ENCODE data around the gene COL8A1. TPM values are rescaled to one million over a fixed set of nuclear protein-coding genes. Genes with fewer than 3 reads are reported as not detected.
"Not testable (repeated sequence)": the region's sequence is repeated elsewhere in the genome, so short reads cannot be mapped to it uniquely, and the experiment has no call there.

Gene COL8A1
- polyA plus RNA-seq, 3 donors = 5.3 to 7.8 (median 5.3) TPM

DNA sequence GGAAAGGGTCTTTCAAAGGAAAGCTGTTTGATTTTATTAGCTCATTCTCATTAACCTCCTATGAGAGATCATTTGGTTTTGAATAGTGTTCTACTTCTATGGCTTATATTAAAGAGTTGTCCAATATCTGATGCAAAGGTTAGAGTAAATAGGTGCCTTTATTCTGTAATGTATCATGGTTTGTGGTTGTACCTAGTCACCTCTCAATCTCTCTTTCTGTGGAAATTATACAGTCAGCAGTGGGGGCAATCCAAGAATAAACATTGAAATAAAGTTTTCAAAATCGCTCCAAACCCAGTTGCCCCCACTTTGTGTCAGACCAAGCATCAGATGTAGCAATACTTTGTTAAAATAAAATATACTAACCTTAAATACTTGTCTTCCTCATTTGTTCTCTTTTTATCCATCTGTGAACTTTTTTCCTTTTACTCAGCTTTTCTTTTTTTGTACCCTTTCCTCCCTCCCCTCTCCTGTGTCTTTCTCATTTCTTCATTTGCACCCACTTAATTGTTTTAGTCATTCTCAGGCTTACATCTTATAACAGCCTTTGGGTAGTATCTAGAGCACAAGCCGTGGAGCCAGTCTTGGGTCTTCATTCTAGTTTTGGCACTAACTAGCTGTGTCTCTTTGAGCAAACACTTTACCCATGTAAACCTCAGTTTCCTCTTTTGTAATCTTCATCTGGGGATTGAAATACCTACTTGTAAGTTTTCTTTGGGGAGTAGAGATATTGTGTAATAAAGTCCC lies 196.0 kb downstream of the COL8A1 start:
- no peak for DNase-seq (ENCODE audit: low read depth in 3 of 3, low spot score in 2 of 3)

DNA sequence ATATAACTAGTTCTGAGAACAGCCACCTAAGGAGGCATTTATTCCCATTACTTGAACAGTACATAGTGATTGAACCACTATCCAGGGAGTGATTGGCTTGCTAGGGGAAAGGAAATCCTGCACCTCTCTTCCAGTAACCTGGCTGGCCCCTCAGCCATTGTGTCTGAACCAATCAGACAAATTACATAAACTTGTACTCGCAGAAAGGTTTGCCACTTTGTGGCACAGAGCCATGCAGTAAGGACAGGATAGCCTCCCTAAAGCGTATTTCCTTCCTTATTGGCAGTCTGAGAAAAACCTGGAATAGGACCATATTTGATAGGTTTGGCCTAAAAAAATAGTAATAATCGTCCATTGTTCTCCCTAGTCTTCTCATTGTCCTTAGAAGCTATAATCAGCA lies 198.3 kb downstream of the COL8A1 start:
- DNase-seq (ENCODE audit: low read depth in 3 of 3, low spot score in 2 of 3) = no peak

DNA sequence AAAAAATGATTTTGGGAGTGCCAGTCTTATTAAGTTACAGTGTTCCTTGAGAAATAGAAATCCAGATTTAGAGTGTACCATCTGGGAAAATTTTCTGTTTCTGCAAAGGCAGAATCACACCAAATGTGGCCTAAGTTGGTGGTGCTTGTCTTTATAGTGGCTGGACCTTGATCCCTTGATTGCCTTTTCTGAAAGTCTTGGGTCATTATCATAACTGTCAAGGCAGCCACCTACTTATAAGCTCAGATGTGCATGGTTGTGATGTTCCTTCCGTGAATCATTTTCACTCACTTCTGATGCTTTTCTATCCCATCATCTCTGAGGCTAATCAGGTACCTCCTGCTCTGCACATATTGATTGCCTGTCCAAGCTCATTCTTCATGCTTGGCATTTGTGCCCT lies 199.3 kb downstream of the COL8A1 start:
- DNase-seq (ENCODE audit: low read depth in 3 of 3, low spot score in 2 of 3) = no peak

DNA sequence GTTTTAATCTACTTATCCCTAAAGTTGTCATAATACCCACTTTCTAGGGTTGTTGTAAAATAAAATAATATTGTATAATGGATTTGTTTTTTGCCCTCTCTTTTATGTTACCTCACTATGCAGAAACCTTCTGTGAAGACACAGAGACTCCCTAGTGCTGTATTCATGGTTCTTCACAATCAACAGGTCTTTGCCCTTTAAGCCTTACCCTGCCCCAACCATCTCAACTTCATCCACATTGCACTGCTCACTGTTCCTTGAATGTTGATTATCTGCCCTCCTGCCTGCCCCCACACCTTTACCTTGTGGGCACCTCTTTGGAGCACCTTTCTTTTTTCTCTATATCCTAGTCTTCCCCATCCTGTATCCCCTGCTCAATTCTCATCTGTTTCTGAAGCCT lies 200.4 kb downstream of the COL8A1 start:
- no peak for DNase-seq (ENCODE audit: low read depth in 3 of 3, low spot score in 2 of 3)

DNA sequence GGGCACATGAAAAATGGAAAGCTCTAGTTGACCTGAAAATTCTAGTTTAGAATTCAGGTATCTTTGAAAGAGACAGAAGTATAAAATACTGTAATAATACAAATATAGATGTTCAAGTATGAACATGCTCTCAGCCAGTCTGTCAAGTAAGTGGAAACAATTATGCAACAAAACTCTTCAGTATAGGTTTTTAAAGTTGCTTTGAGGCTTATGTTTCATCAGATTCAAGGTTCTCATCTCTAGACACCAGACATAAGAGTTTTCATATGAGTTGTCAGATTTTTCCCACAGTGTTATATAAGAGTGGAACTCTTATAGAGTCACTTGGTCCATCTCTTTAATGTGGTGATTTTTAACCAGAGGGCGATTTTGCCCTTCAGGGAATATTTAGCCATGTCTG lies 201.2 kb downstream of the COL8A1 start:
- DNase-seq (ENCODE audit: low read depth in 3 of 3, low spot score in 2 of 3) = no peak

DNA sequence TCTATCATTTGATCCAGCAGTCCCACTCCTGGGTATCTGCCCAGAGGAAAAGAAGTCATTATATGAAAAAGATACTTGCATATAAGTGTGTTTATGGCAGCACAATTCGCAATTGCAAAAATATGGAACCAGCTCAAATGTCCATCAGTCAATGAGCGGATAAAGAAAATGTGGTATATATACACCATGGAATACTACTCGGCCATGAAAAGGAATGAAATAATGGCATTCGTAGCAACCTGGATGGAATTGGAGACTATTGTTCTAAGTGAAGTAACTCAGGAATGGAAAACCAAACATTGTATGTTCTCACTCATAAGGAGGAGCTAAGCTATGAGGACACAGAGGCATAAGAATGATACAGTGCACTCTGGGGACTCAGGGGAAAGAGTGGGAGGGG lies 203.6 kb downstream of the COL8A1 start:
- not testable (repeated sequence) for DNase-seq (ENCODE audit: low read depth in 3 of 3, low spot score in 2 of 3)

DNA sequence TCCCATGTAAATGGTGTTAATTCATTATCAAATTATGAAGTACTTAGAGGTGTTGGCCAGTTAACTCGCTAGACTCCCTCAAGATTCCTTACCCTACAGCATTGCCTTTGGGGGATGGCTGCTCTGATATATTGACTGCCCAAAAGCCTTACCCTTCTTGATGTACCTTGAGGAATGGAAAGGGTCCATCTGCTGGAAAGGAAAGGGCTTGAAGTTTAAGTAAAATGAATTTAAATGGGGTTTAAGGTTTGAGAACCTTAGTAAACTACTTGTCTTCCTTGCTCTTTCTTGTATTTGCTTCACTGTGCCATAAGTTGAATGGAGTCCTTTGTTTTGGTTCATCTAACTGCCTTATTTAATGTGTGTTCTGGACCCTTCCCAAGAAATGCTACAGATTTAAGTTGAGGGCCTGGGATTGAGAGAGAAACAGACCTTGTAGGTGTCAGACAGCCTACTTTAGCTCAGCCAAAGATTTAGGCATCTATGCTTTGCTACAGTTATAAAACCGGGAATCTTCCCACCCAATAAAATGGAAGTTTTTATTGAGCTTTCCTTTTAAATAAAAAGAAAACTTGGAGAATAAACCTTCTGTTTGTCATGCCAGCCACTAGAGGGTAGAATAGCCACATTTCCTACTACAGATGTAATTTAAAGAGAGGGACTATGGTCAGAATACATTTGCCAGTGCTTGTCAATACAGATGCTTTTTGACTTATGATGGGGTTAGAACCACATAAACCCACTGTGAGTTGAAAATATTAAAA lies 204.6 kb downstream of the COL8A1 start:
- DNase-seq (ENCODE audit: low read depth in 3 of 3, low spot score in 2 of 3) = no peak

DNA sequence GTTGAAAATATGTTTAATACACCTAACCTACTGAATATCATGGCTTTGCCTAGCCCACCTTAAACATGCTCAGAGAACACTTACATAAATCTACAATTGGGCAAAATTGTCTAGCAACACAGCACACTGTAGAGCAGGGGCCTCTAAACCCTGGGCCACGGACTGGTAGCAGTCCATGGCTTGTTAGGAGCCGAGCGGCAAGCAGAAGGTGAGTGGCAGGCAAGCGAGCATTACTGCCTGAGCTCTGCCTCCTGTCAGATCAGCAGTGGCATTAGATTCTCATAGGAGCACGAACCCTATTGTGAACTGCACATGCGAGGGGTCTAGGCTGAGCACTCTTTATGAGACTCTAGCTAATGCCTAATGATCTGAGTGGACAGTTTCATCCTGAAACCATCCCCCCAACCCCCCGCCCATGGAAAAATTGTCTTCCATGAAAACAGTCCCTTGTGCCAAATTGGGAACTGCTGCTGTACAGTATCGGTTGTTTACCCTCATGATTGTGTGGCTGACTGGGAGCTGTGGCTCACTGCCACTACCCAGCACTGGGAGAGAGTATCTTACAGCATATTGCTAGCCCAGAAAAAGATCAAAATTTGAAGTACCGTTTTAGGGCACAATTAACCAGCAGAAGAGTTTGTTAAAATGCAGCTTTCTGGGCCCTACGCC lies 205.3 kb downstream of the COL8A1 start:
- no peak for DNase-seq (ENCODE audit: low read depth in 3 of 3, low spot score in 2 of 3)

DNA sequence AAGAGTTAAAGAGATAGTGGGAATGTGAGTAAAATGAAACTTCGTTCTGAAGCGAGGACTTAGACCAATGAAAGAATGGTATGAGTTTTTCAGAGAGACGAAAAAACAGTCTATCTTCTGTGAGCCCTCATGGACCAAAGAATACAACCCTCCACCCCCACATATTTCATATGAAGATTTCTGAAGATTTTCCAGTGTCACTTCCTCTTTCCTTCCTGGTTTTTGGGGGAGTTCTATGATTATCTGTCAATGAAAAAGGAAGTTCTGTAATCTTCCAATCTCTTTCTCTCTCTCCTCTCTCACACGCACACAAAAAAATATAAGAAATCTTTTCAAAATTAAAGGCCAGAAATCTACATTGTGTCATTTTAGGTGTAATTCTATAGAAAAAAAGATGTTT lies 206.9 kb downstream of the COL8A1 start:
- DNase-seq (ENCODE audit: low read depth in 3 of 3, low spot score in 2 of 3) = no peak

DNA sequence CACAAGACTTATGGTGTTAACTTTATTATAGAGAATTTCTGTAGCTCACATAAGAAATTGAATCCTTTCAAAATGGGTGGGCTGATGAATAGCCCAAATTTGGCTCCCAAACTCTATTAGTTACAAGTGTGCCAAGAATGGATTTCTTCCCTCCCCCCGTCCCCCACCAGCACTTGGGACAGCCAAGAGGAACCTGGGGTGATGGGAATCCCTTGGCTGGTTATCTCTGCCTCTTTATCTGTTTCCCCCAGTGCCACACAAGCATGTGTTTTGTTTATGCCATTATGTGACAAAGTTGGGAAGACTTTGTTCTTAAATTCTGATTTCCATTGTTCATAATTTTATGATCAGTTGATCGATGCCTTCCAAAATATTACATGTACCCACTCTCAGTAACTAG lies 207.6 kb downstream of the COL8A1 start:
- DNase-seq (ENCODE audit: low read depth in 3 of 3, low spot score in 2 of 3) = no peak

DNA sequence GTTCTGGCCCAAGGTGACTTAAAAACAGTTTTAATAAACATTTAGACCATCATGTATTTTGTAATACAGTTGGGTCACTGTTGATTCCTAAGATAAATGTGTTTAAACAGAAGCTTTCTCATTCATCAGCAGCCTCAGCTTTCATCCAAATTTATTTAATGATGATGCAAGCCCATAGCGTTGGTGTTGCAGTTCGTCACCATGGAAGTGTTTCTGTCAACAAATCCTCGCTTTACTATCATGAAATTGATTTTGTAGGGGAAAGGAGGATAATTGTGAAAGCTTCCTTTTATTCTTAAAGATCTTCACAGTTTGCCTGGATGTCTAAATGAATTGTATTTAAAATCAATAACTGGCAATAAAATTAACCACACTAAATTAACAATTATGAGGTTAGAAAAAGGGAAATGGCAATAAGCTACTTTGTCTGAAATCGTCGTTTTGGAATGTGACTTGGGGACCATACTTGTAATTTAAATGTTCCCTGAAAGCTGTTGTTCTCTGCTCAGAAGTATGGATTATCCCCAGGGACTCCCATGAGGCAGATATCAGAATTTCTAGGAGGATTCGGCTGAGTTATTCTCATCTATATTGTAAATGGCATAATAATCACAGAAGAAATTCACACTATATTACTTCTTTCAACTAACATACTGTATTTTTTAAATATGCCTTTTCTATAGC lies 208.2 kb downstream of the COL8A1 start:
- no peak for DNase-seq (ENCODE audit: low read depth in 3 of 3, low spot score in 2 of 3)

DNA sequence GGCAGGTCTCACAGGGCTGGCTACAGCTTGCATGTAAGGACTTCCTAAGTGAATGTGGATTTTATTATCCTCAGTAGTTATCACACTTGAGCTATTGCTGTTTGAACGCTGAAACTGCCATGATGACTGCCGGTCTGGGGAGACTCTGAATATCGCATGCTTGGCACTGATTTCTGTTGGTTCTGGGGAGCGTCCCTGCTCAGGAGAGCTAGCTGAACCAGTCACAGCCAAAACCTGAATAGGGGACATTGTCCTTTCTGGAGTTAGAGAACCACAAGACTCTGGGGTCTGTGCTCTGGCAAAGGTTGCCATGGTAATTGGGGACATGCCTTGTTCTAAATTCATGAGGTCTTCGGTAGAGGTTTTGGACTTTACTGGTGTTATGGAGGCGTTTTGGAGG lies 210.0 kb downstream of the COL8A1 start:
- no peak for DNase-seq (ENCODE audit: low read depth in 3 of 3, low spot score in 2 of 3)

Other genes with a start within 250 kb of the COL8A1 start
- 10 to 100 TPM; 39.7 to 48.9 (median 46.4) TPM for gene CMSS1, start 179.3 kb downstream of the COL8A1 start, polyA plus RNA-seq (ENCODE audit: insufficient read length in 3 of 3)

Data from right renal cortex interstitium (tissue), 3 donors.